A549 treated with CORT108297 at 1 μM for 4 hours (cell line): ENCODE data around the gene WNT9A. TPM values are rescaled to one million over a fixed set of nuclear protein-coding genes. Genes with fewer than 3 reads are reported as not detected.

Experiments
- total RNA-seq: library from RNA; stranded (reverse); fragments of 200-300 nt; extraction: Qiagen RNA extraction; gene quantifications from 5 replicates; pipeline ENCODE4 v1.2.3, GENCODE V29; 2022

WNT9A gene
- total RNA-seq: 6.5 to 10.7 TPM (median 8.7 TPM) in 5 replicates

GRCh38 chr1:227947676-227948492 is at the start of gene WNT9A:
WNT9A (minus strand) TSS chr1:227947932; CDS start chr1:227947887, 45 bp downstream.

Other genes with a start within 250 kb of the WNT9A start
- gene JMJD4, start 212.6 kb downstream of the WNT9A start, total RNA-seq: 23.6 to 33.4 TPM (median 31.3 TPM) in 5 replicates
- 28.0 to 31.4 TPM (median 29.0 TPM) in 5 replicates for gene SNAP47, start 212.5 kb downstream of the WNT9A start, total RNA-seq
- gene PRSS38, start 132.3 kb downstream of the WNT9A start, total RNA-seq: not detected in 5 replicates
- gene WNT3A, start 59.1 kb upstream of the WNT9A start, total RNA-seq: 0.02 to 0.03 TPM in 2 of 5 replicates, not detected in the others
- gene ARF1, start 134.8 kb upstream of the WNT9A start, total RNA-seq: 383 to 456 TPM (median 450 TPM) in 5 replicates
- 28.4 to 39.8 TPM (median 38.3 TPM) in 5 replicates for gene C1orf35, start 155.4 kb upstream of the WNT9A start, total RNA-seq
- 64.4 to 94.2 TPM (median 90.6 TPM) in 5 replicates for gene MRPL55, start 161.4 kb upstream of the WNT9A start, total RNA-seq
- gene GUK1, start 192.3 kb upstream of the WNT9A start, total RNA-seq: 114 to 161 TPM (median 158 TPM) in 5 replicates
- 0.20 to 0.64 TPM (median 0.49 TPM) in 5 replicates for gene GJC2, start 202.0 kb upstream of the WNT9A start, total RNA-seq
- 2.9 to 6.8 TPM (median 5.6 TPM) in 5 replicates for gene IBA57, start 217.9 kb upstream of the WNT9A start, total RNA-seq